ENCODE data around the gene STPG2. TPM values are rescaled to one million over a fixed set of nuclear protein-coding genes. Genes with fewer than 3 reads are reported as not detected.

Gene STPG2
- total RNA-seq, 2 experiments from 2014 or later = not detected

- ChIA-PET CTCF (no interaction called here), POLR2A (no interaction called here)
Measured at GRCh38 chr4:97548943-97549583, 594.2 kb downstream of the STPG2 start.

GRCh38 chr4:97548186-97548585, 595.1 kb downstream of the STPG2 start:
- CTCF ChIA-PET = no interaction called here

DNA sequence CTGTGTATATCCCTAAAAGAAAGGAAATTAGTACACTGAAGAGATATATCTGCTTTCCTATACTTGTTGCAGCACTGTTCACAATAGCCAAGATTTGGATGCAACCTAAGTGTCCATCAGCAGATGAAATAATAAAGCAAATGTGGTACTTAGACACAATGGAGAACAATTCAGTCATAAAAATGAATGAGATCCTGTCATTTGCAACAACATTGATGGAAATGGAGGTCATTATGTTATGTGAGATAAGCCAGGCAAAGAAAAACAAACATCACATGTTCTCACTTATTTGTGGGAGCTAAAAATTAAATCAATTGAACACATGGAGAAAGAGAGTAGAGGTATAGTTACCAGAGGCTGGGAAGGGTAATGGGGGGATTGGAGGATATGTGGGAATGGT, 611.9 kb downstream of the STPG2 start:
- CTCF ChIA-PET = no interaction called here
- POLR2A ChIA-PET = no interaction called here

More at GRCh38 chr4:97548186-97548585, 595.1 kb downstream of the STPG2 start:
- POLR2A ChIA-PET = no interaction called here

DNA sequence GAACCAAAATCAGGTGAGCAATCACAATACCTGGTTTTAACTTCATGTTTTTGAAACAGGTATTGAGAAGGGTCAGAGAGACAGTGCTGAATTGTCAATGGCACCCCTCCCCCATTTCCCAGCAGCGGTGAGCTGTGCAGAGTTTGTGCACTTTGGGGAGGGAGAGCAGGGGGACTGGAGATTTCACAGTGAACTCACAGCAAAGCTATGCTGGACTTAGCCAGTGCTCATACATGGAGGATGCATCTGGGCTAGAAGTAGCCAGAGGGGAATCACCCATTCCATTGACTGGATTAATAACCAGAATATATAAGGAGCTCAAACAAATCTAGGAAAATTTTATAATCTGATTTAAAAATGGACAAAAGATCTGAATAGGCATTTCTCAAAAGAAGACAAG, 612.6 kb downstream of the STPG2 start:
- ChIA-PET CTCF (no interaction called here), POLR2A (no interaction called here)

GRCh38 chr4:97525236-97525635, 618.0 kb downstream of the STPG2 start:
- ChIA-PET POLR2A (no interaction called here), CTCF (no interaction called here)

- ChIA-PET CTCF (no interaction called here), POLR2A (no interaction called here)
Measured at GRCh38 chr4:97517939-97518338, 625.3 kb downstream of the STPG2 start.

- ChIA-PET POLR2A (no interaction called here), CTCF (no interaction called here)
Measured at GRCh38 chr4:97513917-97514316, 629.4 kb downstream of the STPG2 start.

Other genes starting within 250 kb of the STPG2 start
- 10 to 100 TPM; 56.7 to 60.7 TPM for gene RAP1GDS1, start 117.9 kb upstream of the STPG2 start, total RNA-seq

All from activated CD8-positive, alpha-beta memory T cell treated with anti-CD3 and anti-CD28 coated beads for 36 hours (primary cell).